Measurements from ENCODE around the gene ARHGAP28. TPM values are rescaled to one million over a fixed set of nuclear protein-coding genes. Genes with fewer than 3 reads are reported as not detected.

The ARHGAP28 gene
- total RNA-seq, 2 donors from 2014 or later: 3.0 TPM

DNA sequence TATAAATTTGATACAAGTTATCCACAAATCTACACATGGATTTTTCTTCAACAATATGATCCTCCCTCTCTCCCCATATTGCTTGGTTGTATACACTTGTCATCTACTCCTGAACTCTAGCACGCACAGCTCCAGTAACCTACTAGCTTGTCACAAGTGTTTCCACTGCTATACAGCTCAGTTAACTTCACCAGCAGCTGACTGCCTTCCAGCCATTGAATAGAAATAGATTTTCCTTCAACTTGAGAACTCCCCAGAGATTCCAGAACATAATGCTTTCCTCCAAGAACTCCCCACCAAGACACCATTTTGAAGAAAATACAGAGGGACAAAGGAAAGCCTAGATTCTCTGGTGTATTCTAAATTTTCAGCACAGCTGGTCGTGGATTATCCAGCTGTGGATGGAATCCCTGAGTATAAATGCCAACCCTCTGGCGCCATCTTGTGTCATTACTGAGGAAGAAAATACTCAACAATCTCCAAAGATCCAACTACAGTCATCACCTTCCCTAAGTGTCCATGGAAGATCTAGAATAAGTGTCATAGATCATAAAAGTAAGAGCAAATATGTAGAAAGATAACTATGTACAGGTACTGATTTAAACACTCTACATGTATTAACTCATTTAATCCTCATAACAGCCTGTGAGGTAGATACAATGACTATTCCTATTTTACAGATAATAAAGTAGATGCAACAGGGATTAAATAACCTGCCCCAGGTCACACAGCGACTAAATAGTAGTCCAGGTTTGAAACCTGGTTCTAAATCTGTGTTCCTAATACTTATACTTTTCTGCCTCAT is 156.7 kb downstream of the ARHGAP28 start:
- Histone ChIP-seq H3K36me3 (peaks cover 8% of the 10 kb centered on the region), H3K4me3 (no peak overlapping the region), H3K27me3 (no peaks in the 10 kb centered on the region), H3K4me1 (peaks cover 0 to 4% of the 10 kb centered on the region in 2 donors), H3K9me3 (no peaks in the 10 kb centered on the region), H3K27ac (no peak overlapping the region)
- no peak for DNase-seq (ENCODE audit: low spot score)
- peak; percentile 50 to 82 for TF ChIP-seq CTCF (IDR thresholded peaks at IDR 0.05)

DNA sequence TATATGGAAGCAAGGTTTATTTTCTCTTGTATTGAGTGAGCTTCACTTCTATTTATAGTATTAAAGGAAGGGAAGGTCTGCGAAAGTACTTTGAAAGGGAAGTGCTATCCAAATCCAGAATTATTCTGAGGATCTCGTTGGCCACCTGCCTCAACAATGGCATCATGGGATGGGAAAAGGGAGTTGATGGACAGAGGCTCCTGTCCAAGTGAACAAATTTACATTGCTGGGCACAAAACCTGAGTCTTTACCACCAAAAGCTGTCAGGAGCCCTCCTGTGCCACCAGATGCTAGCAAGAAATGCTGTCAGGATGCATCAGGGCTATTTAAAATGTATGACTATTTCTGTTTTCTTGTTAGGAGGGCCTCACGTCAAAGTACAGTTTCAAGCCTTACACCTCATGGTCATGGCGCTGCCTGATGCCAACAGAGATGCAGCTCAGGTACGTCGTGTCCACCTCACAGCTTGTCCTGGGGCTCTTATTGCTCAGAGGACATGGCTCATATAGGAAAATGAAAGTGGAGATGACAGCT is 157.3 kb downstream of the ARHGAP28 start:
- Histone ChIP-seq H3K27me3 (no peaks in the 10 kb centered on the region), H3K27ac (no peak overlapping the region), H3K36me3 (peaks cover 8% of the 10 kb centered on the region), H3K9me3 (no peaks in the 10 kb centered on the region), H3K4me3 (no peak overlapping the region), H3K4me1 (no peaks in the 10 kb centered on the region)
- no peak for TF ChIP-seq CTCF (IDR thresholded peaks at IDR 0.05)
- DNase-seq (ENCODE audit: low spot score): no peak

DNA sequence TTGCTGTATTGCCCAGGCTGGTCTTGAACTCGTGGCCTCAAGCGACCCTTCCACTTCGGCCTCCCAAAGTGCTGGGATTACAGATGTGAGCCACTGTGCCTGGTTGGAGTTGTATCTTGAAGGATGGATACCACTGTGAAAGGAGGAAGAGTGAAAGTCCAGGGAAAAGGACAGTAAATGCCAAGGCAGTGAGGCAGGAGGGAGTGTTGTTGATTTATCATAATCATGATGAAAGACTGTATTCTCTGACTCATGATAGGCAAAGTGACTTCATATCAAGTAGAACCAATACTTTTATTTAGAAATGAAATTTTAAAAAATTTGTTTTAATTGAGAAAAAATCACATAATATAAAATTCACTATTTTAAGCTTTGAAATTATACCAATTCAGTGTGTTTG is 162.3 kb downstream of the ARHGAP28 start:
- H3K36me3 ChIP-seq: peaks cover 8% of the 10 kb centered on the region
- no peak overlapping the region for H3K4me3 ChIP-seq
- TF ChIP-seq CTCF (IDR thresholded peaks at IDR 0.05): no peak
- H3K9me3 ChIP-seq: no peaks in the 10 kb centered on the region
- no peak overlapping the region for H3K27ac ChIP-seq
- no peaks in the 10 kb centered on the region for H3K27me3 ChIP-seq
- H3K4me1 ChIP-seq: no peaks in the 10 kb centered on the region
- no peak for DNase-seq (ENCODE audit: low spot score)

DNA sequence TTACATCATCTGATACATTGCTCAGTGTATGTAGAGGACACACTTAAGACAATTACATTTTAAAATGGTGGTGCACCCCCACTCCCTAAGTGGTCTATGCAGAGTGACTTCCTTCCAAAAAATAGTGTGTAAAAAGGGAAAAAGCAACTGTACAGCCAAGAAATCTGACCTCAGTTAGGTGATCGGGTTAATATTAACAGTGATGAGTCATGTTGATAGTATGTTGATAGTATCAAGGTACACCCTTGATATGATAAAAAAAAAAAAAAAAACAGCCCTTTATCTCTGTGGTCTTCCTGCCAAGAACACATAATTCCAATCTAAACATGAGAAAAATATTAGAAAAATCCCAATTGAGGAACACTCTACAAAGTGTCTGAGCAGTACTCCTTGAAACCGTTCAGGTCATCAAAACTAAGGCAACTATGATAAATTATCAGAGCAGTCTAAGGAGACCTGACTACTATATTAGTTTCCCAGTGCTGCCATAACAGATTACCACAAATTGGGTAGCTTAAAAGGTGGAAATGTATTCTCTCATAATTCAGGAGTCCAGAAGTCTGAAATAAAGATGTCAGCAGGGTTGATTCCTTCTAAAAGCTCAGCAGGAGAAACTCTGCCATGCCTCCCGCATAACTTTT is 171.9 kb downstream of the ARHGAP28 start:
- H3K4me1 ChIP-seq: no peaks in the 10 kb centered on the region
- H3K36me3 ChIP-seq: no peaks in the 10 kb centered on the region
- no peaks in the 10 kb centered on the region for H3K27me3 ChIP-seq
- no peak overlapping the region for H3K27ac ChIP-seq
- no peak overlapping the region for H3K4me3 ChIP-seq
- no peak for DNase-seq (ENCODE audit: low spot score)
- peaks cover 0 to 10% of the 10 kb centered on the region in 2 donors for H3K9me3 ChIP-seq
- no peak for TF ChIP-seq CTCF (IDR thresholded peaks at IDR 0.05)

DNA sequence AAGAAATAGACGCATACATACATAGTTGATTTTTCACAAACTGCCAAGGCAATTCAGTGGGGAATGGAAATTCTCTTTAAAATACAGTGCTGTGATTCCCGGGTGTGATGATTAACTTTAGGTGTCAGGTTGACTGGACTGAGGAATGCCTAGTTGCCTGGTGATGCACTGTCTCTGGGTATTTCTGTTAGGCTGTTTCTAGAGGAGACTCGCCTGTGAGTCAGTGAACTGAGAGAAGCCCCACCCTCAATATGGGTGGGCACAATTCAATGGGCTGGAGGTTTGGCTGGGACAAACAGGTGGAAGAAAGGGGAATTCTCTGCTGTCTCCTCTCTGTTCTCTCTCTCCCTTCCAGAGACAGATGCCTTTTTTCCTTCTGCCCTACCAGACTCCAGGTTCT is 187.6 kb downstream of the ARHGAP28 start:
- Histone ChIP-seq H3K36me3 (no peaks in the 10 kb centered on the region), H3K4me1 (no peaks in the 10 kb centered on the region), H3K27ac (no peak overlapping the region), H3K4me3 (no peak overlapping the region), H3K27me3 (no peaks in the 10 kb centered on the region), H3K9me3 (peaks cover 0 to 4% of the 10 kb centered on the region in 2 donors)
- DNase-seq (ENCODE audit: low spot score): no peak
- no peak for TF ChIP-seq CTCF (IDR thresholded peaks at IDR 0.05)
